WI38 (cell line): ENCODE measurements around the gene GFRA4.
A peak's percentile ranks its signal among the peaks of the same experiment; 100 is the strongest.

Experiments used
- H3K4me3 ChIP-seq: 2 replicates; pipeline ENCODE4 v1.5.1; 2011; ENCODE audit warnings: low read depth, mild to moderate bottlenecking, control low read depth, low read length
- CTCF ChIP-seq: IDR thresholded peaks from 2 replicates; pipeline ENCODE4 v1.5.1; 2012; ENCODE audit warnings: low read depth, mild to moderate bottlenecking, control low read depth, low read length

The GFRA4 gene

DNA sequence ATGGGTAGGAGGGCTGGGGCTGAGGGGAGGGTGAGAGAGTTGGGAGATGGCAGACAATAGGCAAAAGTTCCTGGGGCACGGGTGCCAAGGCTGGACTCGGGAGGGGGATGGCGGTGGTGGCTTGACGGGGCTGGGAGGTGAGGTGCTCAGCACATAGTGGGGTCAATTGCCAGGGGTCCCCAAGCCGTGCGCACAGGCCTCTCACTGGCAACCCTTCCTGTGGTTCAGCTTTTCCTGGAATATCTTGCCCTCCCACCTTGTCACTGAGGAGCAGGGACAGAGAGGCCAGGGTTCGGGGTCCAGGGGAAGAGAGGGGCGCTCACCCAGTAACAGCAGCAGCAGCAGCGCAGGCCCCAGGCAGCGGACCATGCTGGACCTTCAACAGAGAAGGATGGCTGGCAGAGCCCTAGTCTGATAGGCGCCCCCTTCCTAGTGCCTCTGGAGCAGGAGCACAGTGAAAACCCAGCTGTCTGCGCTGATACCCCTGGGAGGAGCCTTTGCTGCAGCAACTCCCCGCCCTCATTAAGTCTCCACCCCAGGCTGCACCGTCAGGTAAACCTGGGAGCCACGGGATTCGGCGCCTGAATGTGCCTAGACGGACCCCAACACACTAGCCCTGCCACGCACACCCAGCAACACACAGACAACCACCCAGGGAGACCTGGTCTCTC lies at the start of gene GFRA4:
Gene GFRA4, minus strand, starts transcription at position 369 of the 671 bp plus-strand sequence. Its CDS starts 0 bp downstream, at position 369.
- no peak for TF ChIP-seq CTCF
- no peak within 1 kb of the TSS for H3K4me3 ChIP-seq

- no peak for TF ChIP-seq CTCF
Measured at GRCh38 chr20:3712279-3712873, 49.2 kb upstream of the GFRA4 start, which contains the start of gene SIGLEC1. TSS of gene SIGLEC1 (minus strand) at chr20:3712600. CDS start at chr20:3707128, 5,472 bp downstream.

DNA sequence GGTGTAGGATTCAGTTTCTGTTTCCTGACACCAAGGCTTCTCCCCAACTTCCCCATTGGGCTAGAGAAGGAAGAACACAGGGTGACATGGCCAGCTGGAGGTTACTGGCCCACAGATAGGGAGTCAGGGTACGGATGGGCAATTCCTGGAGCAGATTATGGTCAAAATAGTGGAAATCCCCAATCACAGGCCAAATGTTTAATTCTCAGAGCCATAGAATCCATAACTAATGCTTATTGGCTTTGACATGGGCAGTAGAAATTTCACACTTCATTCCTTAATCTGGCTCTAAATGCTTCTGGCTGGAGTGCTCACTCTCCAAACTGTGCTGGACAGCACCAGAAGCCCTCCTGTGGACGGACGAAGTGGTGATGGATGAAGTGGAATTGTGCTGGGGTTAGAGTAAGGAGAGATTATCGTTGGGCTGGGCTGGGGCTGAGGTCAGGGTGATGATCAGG lies 48.3 kb upstream of the GFRA4 start:
- no peak overlapping the region for H3K4me3 ChIP-seq
- no peak for TF ChIP-seq CTCF

More at GRCh38 chr20:3712279-3712873, 49.2 kb upstream of the GFRA4 start, which contains the start of gene SIGLEC1:
- H3K4me3 ChIP-seq = no peak within 1 kb of the TSS

- H3K4me3 ChIP-seq = no peak overlapping the region
- TF ChIP-seq CTCF = peak; percentile 88
Measured at GRCh38 chr20:3710703-3711483, 47.7 kb upstream of the GFRA4 start.

DNA sequence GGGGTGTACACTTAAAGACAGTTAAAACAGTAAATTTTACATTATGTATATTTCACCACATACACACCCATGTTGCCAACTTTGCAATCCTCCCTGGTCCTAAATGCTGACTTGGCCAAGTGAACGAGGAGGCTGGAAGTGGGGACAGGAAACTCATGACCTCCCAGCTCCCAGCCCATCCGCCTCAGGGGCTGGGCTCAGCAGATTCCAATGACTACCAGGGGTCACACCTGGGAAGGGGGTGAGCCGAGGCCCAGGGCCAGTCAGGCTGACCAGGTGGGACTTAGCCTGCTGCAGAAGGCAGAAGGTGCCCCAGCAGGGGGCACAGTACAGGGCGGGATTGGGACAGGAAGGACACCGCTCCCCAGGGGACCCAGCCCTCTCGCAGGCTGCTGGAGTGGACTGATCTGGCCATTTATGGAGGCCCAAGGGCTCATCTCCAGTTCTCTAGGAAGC lies 46.8 kb upstream of the GFRA4 start:
- H3K4me3 ChIP-seq = no peak overlapping the region
- TF ChIP-seq CTCF = no peak

DNA sequence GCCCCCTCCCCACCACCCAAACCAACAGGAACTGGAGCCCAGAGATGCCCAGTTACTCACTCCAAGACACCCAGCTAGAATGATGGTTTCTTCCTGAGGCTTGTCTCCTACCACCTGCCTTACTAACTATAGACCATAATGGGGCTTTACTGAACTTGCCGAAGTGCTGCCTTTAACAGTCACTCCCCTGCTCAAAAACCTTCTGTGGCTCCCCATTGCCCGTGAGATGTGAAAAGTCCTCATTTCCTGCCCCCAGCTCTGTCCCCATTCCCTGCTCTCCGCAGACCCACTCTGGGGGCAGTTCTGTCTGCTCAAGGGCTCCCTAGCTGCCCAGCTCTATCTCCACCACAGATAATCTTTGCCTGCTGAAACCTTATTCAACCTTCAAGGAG lies 44.3 kb upstream of the GFRA4 start:
- no peak for TF ChIP-seq CTCF
- H3K4me3 ChIP-seq = no peak overlapping the region
